Hematopoietic multipotent progenitor cell treated with erythropoietin and hydrocortisone succinate and interleukin-3 and kit ligand, for 4 days (in vitro differentiated cells): ENCODE results near the gene CELA3B.
"Not testable (repeated sequence)": the region's sequence is repeated elsewhere in the genome, so short reads cannot be mapped to it uniquely, and the experiment has no call there.

Experiments
- DNase-seq: peaks from one replicate; pipeline ENCODE4 v3.0.0-alpha.2; 2015

The CELA3B gene, protein sequence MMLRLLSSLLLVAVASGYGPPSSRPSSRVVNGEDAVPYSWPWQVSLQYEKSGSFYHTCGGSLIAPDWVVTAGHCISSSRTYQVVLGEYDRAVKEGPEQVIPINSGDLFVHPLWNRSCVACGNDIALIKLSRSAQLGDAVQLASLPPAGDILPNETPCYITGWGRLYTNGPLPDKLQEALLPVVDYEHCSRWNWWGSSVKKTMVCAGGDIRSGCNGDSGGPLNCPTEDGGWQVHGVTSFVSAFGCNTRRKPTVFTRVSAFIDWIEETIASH

GRCh38 chr1:21976703-21977239, at the start of gene CELA3B:
CELA3B (plus strand) TSS chr1:21977022; CDS start chr1:21977040, 18 bp downstream.
- DNase-seq: not testable (repeated sequence)

DNA sequence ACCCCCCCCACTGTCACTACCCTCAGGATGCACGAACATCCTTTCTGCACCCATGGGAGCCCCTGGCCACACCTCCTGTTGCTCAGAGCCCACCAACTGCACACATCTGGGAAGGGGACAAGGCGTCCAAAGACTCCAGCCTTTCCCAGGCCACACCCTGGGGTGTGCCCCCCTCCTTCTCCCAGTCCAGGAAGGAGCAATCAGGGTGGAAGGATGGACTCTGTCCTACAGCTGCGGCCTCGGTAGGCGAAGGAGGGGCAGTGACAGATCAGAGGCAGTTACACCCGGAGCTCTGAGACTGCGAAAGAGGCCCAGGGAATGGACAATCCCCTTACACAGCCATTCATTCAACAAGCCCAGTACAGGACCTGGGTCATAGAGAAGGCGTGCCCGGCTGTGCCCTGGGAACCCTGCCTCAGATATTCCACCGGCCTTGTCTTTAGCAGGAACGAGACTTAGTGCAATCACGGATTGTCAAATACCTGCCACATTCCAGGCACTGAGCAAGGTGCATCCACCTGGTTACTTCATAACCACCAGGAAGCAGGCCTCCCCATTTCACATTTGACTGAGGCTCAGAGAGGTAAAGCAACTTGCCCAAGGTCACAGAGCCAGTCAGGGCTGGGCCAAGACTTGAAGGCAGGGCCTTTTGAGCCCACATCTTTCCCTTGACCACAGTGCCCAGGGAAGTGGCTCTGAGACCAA, 49.1 kb upstream of the CELA3B start:
- DNase-seq: no peak

DNA sequence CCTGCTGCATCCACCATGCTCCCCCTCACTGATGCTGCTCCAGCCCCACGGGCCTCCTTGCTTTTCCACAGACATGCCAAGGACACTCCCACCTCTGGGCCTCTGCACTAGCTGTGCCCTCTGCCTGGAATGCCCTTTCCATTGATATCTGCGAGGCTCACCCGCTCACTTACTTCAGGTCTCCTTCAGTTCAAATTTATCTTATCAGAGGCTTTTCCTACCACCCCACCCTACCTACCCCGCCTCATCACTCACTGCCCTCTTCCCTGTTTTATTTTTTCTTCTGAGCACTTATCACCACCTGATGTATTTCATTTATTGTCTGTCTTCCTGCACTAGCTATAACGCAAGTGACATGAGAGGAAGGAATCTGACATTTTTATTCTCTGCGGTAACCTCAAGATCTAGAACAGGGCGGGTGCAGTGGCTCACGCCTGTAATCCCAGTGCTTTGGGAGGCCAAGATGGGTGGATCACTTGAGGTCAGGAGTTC, 46.7 kb upstream of the CELA3B start:
- peak; percentile 65 for DNase-seq

- DNase-seq: no peak
Measured at GRCh38 chr1:21930629-21931170, 46.1 kb upstream of the CELA3B start.

- no peak for DNase-seq
Measured at GRCh38 chr1:21931171-21932093, 45.4 kb upstream of the CELA3B start.

- DNase-seq: peak; percentile 56
Measured at GRCh38 chr1:21932127-21932526, 44.7 kb upstream of the CELA3B start.

DNA sequence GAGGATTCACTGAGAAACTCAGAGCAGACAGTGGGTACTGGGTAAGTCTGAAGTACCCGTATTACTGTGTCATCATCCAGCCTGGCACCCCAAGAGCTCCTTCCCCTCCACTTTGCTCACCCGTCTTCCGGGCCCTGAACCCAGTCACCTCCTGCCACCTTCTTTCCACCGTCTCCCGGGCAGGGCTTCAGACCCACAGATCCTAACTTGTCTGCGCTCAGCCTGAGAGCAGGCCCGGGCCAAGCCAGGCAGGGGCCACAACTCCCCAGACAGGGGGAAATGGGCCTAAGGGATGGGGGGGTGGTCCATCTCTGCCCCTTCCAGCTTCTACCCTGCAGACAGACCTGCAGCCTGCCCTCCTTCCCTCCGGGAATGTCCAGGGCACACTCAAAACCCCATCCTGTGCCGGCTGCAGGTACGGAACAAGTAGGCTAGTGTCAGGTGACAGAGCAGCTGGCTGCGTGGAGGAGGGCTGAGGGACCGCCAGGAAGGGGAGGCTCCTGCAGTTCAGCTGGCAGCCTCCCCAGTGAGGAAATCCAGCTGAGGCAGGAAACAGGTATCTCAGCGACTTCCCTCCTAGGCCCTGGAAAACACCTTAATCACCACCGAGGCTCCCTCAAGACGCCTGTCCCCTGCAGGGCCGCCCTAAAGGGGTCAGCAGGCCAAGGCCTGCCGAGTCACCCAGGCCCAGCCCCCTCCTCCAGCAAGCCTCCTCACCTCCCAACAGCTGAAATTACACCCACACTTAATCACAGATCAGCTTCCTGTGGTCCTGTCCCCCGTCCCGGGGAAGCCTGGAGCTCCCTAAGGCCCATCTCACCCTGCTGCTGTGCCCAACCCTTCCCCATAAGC, 43.2 kb upstream of the CELA3B start:
- no peak for DNase-seq

DNA sequence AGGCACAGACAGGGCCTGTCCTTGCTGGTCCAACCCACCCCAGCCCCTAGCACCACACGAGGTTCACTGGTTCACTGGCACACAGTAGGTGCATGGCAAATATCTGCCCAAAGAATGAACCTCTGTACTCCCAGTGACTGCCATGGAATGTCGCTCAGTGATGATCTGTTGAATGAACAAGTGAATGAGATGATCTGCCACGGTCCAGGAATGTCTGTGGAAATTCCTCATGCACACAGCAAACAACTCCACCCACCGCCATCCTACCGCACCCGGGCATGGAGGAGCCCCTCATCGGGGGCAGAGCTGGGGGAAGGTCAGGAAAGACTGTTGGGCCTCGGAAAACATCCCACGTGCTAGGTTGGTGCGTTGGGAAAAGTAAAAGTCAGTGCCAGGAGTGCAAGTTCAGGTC, 41.4 kb upstream of the CELA3B start:
- DNase-seq: no peak

GRCh38 chr1:21935891-21936365, 40.9 kb upstream of the CELA3B start:
- DNase-seq: no peak

DNA sequence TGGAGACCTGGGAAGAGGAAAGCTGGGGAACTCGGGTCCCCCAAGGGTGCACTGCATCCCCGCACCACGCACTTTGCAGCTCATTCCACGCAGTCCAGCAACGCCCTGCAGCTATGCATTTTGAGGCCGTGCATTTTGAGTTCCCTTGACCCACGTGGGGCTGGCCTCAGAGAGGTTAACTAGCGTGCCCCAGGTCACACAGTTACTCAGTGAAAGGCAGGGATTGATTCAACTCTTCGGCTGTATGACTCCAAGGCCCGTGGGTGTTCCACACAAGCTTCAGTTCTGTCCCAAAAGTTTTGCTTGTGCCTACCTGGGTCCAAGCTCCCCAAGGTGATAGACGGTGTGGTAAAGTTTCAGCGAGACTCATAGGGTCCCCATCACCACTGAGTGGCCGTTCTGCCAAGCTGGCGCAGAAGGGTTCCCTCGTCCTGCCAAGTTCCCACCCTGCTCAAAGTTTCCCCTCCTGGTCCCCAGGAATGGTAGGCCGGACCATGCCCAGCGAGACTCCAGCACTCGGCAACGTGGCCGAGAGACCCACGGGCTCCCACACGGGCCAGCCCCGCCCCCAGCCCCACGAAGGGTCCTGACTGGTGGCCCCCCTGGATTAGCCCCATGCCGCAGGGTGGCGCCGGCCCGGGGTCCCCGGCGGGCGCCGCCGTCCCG, 40.3 kb upstream of the CELA3B start:
- DNase-seq: no peak

DNA sequence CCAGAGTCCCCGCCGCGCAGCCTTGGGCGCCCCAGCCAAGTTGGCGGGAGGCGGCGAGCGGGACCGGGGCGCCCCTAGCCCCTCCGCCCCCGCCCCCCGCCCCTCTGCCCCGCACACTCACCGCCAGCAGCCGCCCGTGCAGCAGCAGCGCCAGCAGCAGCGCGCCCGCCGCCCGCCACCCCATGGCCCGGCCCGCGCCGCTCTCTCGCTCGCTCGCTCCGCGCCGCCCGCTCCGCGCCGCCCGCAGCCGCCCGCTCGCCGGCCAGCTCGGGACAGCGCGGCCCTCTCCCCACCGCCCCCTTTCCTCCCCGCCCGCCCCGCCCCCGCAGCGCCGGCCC, 39.8 kb upstream of the CELA3B start, which contains the start of gene HSPG2:
HSPG2 (minus strand) TSS at position 277 of the 338 bp plus-strand sequence; CDS start at position 184, 93 bp downstream.
- no peak for DNase-seq

DNA sequence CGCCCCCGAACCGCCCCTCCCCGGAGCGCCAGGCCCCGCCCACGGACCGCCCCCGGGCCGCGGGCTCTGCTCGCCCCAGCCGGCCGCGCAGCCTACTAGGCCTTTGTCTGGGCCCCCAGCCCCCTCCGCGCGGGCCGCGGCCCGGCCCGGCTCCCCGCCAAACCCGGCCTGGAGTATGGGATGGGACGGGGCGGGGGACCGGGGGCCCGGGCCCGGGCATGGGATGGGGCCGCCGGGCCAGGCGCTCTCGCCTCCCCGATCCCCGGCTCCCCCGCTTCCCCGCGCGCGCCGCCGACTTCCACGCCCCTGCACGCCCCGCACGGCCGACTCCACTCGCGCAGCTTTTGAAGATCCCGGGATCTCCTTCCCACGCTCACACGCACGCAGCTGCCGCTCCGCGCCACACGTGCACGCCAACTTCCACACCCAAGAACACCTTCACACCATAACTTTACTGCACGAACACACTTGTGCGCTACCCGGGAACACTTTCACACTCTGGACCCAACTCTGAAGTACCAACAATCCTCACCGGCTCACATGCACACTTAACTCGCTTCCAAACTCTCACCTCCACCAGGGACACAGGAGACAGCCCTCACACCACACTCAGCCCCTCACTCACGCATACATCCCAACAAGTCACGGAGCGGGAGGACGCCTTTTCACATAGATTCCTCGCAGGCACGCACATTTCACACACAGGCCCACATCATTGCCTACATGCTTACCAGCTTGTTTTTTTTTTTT, 39.3 kb upstream of the CELA3B start:
- DNase-seq: peak; percentile 90

DNA sequence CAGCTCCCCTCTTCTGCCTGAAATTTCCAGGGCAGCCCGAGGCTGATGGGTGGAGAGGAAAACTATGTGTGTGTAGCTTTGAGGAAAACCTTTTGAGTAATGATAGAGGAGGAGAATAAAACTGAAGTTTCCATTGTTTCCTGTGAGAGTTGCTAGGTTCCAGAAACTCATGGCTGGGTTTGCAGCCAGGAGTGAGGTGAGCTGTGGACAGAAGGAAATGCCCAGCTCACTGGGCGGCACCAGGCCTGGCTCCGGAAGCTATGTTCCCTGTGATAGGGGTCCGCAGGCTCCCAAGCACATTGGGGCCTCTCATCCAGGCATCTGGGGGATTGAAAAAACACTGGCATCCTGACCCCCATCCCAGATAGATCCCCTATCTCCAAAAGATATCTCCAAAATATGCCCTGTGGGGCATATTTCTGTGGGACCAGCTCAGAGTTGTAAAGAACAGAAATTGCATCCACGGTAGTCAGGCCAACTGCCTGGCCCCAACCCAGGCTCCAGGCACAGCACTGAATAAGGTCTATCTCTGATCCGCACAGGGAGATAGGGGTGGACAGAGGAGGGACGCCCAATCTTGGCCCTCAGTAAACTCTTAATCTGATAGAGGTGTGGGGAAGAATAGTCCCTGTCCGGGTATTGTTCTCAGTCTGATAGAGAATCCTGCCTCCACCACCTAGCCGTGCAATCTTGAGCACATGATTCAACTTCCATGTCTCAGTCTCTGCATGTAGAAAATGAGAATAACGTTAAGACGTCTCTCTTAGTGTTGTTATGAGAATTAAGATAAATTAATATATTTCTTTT, 37.9 kb upstream of the CELA3B start:
- DNase-seq: no peak

GRCh38 chr1:21939650-21940374, 37.0 kb upstream of the CELA3B start:
- DNase-seq: peak; percentile 67

DNA sequence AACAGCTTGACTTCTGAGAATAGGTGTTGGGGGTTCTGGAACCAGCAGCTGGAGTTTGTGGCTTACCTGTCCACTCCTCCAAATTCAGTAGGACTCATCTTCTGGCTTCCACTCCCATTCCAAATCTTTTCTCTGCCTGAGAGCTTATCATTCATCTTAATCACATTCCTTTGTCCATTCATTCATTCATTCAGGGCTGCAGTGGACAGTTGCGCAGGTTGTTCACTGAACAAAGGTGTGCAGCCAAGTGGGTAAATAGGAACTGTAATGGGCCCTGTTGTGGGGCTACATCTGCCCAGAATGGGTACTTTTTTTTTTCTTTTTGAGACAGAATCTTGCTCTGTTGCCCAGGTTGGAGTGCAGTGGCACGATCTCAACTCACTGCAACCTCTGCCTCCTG, 36.3 kb upstream of the CELA3B start:
- DNase-seq: no peak

DNA sequence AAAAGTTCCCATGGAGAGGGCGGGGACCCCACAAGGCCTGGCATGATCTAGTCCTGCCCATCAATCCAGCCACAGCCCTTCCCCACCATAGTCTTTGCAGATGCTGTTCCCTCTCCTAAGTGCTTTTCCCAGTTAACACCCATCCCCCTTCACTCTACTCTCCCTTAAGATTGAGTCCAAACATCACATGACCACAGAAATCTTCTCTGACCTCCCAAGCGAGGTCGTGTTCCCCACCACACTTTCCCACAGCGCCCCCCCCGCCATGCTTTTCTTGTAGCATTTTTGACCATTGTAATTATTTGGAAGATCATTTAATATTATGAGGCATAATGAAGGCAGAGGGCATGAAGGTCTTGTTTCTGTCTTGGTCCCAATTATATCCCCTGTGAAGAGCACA, 35.5 kb upstream of the CELA3B start:
- DNase-seq: no peak

GRCh38 chr1:21942464-21942863, 34.4 kb upstream of the CELA3B start:
- DNase-seq: no peak

GRCh38 chr1:21942959-21943640, 33.7 kb upstream of the CELA3B start:
- peak; percentile 77 for DNase-seq
